Fibroblast of pulmonary artery (primary cell): Measurements from ENCODE around the gene MLX.

ENCODE experiments used
- DNase-seq: peaks from one replicate; pipeline ENCODE4 v3.0.0-alpha.2; 2010; ENCODE audit warnings: low read depth
- H3K4me3 ChIP-seq: replicated peaks from 2 replicates; pipeline ENCODE4 v1.5.1; 2011; ENCODE audit warnings: low read depth, mild to moderate bottlenecking, control low read depth, low read length, moderate library complexity
- CTCF ChIP-seq: IDR thresholded peaks from 2 replicates; pipeline ENCODE4 v1.5.1; 2011; ENCODE audit warnings: mild to moderate bottlenecking, control low read depth, low read length, inconsistent platforms; ENCODE audit errors: missing control alignments

MLX gene, protein sequence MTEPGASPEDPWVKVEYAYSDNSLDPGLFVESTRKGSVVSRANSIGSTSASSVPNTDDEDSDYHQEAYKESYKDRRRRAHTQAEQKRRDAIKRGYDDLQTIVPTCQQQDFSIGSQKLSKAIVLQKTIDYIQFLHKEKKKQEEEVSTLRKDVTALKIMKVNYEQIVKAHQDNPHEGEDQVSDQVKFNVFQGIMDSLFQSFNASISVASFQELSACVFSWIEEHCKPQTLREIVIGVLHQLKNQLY

DNA sequence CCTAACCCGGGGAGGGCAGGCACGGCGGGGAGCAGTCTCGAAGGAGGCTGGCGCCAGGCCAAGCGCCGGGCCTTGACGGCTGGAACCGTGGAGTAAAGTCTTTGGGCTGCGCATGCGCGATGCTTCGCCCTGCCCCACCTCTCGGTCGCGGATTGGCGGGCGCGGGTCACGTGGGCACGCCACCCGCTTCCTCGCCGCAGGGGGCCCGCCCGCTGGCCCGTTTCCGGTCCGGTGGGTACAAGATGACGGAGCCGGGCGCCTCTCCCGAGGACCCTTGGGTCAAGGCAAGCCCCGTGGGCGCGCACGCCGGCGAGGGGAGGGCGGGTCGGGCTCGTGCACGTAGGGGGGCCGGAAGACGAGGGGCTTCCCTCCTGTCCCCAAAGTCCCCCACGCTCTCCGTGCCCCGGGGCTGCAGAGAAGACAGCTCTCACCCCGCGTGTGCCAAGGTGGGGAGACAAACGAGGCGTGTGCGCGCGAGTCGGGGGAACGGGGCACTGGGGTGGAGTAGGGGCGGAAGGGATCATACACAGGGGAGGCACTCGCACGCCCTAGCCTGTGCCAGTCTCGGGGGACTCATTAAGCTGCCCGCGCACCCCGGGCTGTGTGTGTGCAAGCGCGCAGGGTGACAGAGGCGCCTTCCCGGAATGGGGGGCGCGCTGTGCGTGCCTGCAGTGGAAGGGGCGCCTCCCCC lies at the start of gene MLX:
Gene MLX (plus strand): TSS at position 218 of the 691 bp plus-strand sequence. CDS start 25 bp downstream, at position 243.
- no peak for TF ChIP-seq CTCF
- DNase-seq = peak; percentile 90

DNA sequence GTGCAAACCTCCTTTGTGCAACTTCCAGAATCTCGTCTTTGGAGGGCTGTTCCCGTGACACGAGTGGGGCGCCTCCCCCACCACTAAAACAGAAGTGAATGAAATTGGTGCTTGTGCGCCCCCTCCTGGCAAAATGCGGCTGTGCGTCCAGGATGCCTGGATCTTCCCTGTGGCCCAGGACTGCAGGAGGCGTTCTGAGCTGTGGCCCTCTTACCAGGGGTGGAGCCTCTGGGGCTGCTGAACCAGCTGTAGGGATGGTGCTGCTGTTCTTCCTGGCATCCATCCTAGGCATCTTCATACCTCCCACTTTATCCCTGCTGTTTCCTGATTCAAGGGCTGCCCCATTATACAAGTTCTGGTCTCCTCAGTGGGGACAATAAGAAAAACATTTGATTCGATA lies 49.4 kb upstream of the MLX start:
- no peak overlapping the region for H3K4me3 ChIP-seq
- peak; percentile 94 for TF ChIP-seq CTCF
- DNase-seq = peak; percentile 96

More for the DNA sequence above, at the start of gene MLX:
- H3K4me3 ChIP-seq = peak within 1 kb of the TSS; percentile 89

DNA sequence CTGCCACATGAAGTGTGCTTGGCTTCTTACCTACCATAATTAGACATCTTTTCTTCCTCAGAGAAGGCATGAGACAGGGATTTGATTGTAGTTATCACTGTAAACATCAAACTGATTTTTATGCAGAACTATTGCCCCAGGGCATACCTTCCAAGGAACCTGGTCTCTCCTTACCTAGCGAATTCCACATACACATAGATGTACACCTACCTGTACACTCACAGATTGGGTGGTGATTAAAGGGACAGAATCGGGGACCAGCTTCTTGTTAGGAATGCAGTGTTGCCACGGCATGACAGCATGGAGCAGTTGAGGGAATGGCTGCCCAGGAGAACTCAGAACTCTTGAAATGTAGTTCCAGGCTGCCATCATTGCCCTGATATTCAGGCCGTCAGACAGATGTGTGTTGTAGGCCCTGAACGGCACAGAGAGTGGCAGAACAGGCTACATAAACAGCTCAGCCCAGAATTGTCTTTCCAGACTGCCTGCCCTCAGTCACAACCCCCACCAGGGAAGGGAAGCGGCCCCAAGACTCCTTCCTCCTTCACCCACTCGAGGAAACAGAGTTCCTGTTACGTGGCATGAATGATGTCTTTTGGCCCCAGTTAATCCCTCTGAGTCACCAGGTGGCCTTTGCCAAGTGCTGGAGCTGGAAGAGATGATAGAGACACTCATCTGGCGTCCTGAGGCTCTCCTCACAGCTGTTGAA lies 48.7 kb upstream of the MLX start:
- H3K4me3 ChIP-seq = no peak overlapping the region
- peak; percentile 99 for DNase-seq

DNA sequence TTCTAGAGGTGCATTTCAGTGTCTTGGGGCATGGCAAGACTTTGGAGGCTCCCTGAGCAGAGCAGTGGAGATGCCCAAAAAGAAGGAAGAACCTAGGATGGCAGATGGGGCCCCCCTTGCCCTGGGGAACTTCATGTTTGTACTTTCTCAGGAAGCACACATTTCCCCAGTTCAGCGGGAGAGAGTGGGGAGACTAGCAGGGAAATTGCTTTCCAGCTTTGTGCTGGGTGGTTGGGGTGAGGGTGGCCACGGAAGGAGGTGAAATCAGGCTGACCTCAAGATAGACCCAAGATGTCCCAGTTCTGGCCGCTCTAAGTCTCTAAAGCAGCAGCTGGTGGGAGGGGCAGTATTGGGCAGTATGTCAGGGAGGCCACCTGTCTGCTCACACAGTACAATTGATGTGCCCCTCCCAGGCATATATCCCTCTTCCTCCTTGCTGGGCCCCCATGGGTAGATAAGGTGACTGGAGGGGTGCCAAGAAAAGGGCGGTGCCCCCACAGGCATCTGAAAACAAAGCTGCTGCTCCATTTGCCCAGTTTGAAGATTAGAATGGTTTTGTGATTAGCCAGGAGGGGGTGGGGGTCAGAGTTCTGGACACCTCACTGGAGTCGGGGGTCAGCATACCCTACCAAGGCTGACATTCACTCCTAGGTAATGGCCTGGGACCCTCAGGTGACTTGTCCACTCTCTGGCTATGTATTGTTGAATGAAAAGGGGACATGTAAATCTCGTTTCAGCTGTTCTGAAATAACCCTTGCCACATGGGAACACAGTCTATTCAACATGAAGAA lies 48.0 kb upstream of the MLX start:
- TF ChIP-seq CTCF = no peak
- DNase-seq = peak; percentile 83
- no peak overlapping the region for H3K4me3 ChIP-seq

More for the DNA sequence above, 48.7 kb upstream of the MLX start:
- TF ChIP-seq CTCF = no peak

DNA sequence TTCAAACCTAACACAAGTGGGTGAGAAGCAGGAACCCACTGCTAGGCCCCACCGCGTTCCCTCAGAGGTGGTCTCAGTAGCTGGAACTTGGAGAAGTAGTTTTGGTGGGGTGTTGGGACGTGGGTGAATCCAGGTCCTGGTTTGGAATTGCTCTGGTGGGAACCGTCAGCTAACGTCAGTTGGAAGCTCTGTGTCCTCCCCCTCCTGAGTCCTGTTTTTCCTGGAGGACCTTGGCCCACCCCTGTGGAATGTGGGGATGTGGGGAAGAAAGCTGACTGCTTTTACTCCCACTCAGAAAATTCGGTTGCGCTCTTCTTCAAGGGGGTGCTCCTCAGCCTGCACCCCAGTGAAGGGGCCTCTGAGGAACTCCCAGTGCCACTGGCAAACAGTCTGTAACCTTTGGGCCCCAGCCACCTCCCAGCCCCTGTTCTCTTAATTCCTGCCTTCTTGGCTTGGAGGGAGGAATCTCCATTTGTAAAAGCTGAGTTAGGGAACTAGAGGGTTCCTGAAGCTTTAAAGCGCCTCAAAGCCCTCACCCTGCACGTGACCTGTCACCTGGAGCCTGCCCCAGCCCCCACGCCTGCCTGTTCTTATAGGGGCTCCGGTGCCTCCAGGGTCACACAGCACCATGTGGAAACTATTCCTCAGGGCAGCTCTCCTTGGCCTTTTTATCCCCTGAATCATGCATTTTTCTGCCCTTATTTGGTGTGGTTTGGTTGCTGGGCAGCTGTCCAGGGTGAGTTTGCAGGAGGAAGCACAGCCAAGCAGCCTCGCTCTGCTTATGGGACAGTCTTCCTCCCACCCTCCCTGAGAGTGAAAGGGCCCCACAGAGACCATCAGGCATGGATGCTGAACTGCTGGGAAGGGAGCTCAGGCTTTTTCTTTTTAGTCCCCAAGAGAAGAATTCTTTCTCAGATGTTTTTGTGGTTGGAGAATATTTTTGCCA lies 47.1 kb upstream of the MLX start:
- peak; percentile 99 for DNase-seq
- no peak for TF ChIP-seq CTCF
- no peak overlapping the region for H3K4me3 ChIP-seq
